IMR-90 (cell line): ENCODE results near the gene MYCBPAP.

Experiments used
- BHLHE40 ChIP-seq: fragments of 150-350 bp; IDR thresholded peaks from 2 replicates; pipeline ENCODE4 v1.6.1; 2016; ENCODE audit warnings: mild to moderate bottlenecking, low read depth, low read length
- CHD1 ChIP-seq: IDR thresholded peaks from 2 replicates; pipeline ENCODE4 v1.6.1; 2012; ENCODE audit warnings: low read depth, low read length, improper control_type of control experiment
- MXI1 ChIP-seq: IDR thresholded peaks from 2 replicates; pipeline ENCODE4 v1.6.1; 2012; ENCODE audit warnings: low read depth, mild to moderate bottlenecking, low read length, moderate library complexity, borderline replicate concordance
- NFE2L2 ChIP-seq: fragments of 150-350 bp; IDR thresholded peaks from 2 replicates; pipeline ENCODE4 v1.6.1; 2016; ENCODE audit warnings: low read depth, mild to moderate bottlenecking, low read length
- POLR2A ChIP-seq: IDR thresholded peaks from 2 replicates; pipeline ENCODE4 v1.6.1; 2012; ENCODE audit warnings: mild to moderate bottlenecking, low read depth, low read length
- RAD21 ChIP-seq: IDR thresholded peaks from 2 replicates; pipeline ENCODE4 v1.6.1; 2012; ENCODE audit warnings: low read length, improper control_type of control experiment
- RFX5 ChIP-seq: IDR thresholded peaks from 2 replicates; pipeline ENCODE4 v1.8.0; 2012; ENCODE audit warnings: low read depth, mild to moderate bottlenecking, low read length, moderate library complexity
- SMC3 ChIP-seq: fragments of 150-350 bp; IDR thresholded peaks from 2 replicates; pipeline ENCODE4 v1.6.1; 2016; ENCODE audit warnings: low read depth, mild to moderate bottlenecking, antibody characterized with exemption, low read length, moderate library complexity
- TF ChIP-seq, protein P1 (sequence below): conservative IDR thresholded peaks from 2 replicates; pipeline ENCODE4 v1.5.1; 2012; ENCODE audit warnings: mild to moderate bottlenecking, low read depth, low read length, improper control_type of control experiment
- TF ChIP-seq, protein P2 (sequence below): fragments of 150-350 bp; IDR thresholded peaks from 2 replicates; pipeline ENCODE4 v1.6.1; 2016; ENCODE audit warnings: low read depth, mild to moderate bottlenecking, low read length, moderate library complexity, borderline replicate concordance

DNA sequence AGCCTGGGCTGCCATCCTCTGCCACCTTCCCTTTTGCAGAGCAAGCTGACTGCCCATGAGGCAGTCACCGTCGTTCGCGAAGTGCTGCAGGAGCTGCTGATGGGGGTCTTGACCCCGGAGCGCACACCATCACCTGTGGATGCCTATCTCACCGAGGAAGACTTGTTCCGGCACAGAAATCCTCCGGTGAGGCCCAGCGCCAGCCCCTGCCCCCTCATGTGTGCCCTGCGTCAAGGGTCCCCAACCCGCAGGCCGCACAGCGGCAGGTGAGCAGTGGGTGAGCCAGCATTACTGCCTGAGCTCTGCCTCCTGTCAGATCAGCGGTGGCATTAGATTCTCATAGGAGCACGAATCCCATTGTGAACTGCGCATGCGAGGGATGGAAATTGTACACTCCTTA lies 16.6 kb downstream of the MYCBPAP start:
- TF ChIP-seq POLR2A (no peak), BHLHE40 (no peak), CHD1 (no peak), NFE2L2 (no peak), MXI1 (no peak), SMC3 (no peak), RFX5 (no peak), RAD21 (no peak)
- TF ChIP-seq, protein P1, sequence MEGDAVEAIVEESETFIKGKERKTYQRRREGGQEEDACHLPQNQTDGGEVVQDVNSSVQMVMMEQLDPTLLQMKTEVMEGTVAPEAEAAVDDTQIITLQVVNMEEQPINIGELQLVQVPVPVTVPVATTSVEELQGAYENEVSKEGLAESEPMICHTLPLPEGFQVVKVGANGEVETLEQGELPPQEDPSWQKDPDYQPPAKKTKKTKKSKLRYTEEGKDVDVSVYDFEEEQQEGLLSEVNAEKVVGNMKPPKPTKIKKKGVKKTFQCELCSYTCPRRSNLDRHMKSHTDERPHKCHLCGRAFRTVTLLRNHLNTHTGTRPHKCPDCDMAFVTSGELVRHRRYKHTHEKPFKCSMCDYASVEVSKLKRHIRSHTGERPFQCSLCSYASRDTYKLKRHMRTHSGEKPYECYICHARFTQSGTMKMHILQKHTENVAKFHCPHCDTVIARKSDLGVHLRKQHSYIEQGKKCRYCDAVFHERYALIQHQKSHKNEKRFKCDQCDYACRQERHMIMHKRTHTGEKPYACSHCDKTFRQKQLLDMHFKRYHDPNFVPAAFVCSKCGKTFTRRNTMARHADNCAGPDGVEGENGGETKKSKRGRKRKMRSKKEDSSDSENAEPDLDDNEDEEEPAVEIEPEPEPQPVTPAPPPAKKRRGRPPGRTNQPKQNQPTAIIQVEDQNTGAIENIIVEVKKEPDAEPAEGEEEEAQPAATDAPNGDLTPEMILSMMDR = no peak
- TF ChIP-seq, protein P2, sequence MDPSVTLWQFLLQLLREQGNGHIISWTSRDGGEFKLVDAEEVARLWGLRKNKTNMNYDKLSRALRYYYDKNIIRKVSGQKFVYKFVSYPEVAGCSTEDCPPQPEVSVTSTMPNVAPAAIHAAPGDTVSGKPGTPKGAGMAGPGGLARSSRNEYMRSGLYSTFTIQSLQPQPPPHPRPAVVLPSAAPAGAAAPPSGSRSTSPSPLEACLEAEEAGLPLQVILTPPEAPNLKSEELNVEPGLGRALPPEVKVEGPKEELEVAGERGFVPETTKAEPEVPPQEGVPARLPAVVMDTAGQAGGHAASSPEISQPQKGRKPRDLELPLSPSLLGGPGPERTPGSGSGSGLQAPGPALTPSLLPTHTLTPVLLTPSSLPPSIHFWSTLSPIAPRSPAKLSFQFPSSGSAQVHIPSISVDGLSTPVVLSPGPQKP = no peak
